ENCODE results near the gene GRIN2A. TPM values are rescaled to one million over a fixed set of nuclear protein-coding genes. Genes with fewer than 3 reads are reported as not detected.

GRIN2A gene
- polyA plus RNA-seq, 4 donors: 0.13 to 0.27 (median 0.19) TPM; not detected in 1

- Histone ChIP-seq H3K4me1 (ENCODE audit: control insufficient read depth in 3 of 3, insufficient read depth in 2 of 3, low read depth in 1 of 3, low read length in 2 of 3) (no peaks in the 10 kb centered on the region), H3K36me3 (ENCODE audit: control insufficient read depth in 3 of 3, insufficient read depth in 2 of 3, low read depth in 1 of 3, low read length in 3 of 3) (no peaks in the 10 kb centered on the region), H3K27me3 (ENCODE audit: control insufficient read depth in 3 of 3, insufficient read depth in 3 of 3, low read length in 3 of 3) (peaks cover 0 to 3% (median 0%) of the 10 kb centered on the region in 3 donors), H3K4me3 (ENCODE audit: low read depth in 1 of 3, low read length in 3 of 3) (no peak overlapping the region), H3K27ac (ENCODE audit: low read depth in 1 of 3, low read length in 2 of 3) (no peak overlapping the region), H3K9me3 (ENCODE audit: control insufficient read depth in 2 of 2, insufficient read depth in 1 of 2, low read depth in 1 of 2, low read length in 1 of 2) (no peaks in the 10 kb centered on the region)
- DNase-seq (no peak), FAIRE-seq (no peak)
- 32 to 64% (median 62%) methylated on average over 5 of the region's 5 CpGs for WGBS, 3 donors
Observed at GRCh38 chr16:10121897-10122425, 60.3 kb downstream of the GRIN2A start.

DNA sequence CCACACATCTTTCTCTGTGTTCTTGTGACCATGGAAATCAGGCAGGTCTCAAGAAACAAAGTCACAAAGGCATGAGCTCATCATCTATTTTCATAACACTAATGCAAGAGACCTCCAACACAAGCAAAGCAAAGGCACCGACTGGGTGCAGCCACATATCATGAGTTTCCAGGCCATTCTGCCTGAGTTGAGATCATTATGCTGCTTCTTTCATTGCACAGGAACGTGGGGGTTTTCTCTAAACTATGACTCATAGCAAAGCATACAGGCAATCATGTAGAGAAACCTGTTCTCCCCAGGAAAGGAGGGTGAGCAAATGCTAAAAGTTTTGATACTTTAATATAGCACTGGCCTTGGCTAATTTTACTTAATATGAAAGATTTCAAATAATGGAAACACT lies 60.7 kb downstream of the GRIN2A start:
- Histone ChIP-seq H3K4me3 (ENCODE audit: low read depth in 1 of 3, low read length in 3 of 3) (no peak overlapping the region), H3K9me3 (ENCODE audit: control insufficient read depth in 2 of 2, insufficient read depth in 1 of 2, low read depth in 1 of 2, low read length in 1 of 2) (no peaks in the 10 kb centered on the region), H3K27ac (ENCODE audit: low read depth in 1 of 3, low read length in 2 of 3) (no peak overlapping the region), H3K36me3 (ENCODE audit: control insufficient read depth in 3 of 3, insufficient read depth in 2 of 3, low read depth in 1 of 3, low read length in 3 of 3) (no peaks in the 10 kb centered on the region), H3K27me3 (ENCODE audit: control insufficient read depth in 3 of 3, insufficient read depth in 3 of 3, low read length in 3 of 3) (peaks cover 0 to 3% (median 2%) of the 10 kb centered on the region in 3 donors), H3K4me1 (ENCODE audit: control insufficient read depth in 3 of 3, insufficient read depth in 2 of 3, low read depth in 1 of 3, low read length in 2 of 3) (no peaks in the 10 kb centered on the region)
- no peak for FAIRE-seq
- WGBS, 3 donors: 12 to 30% (median 28%) methylated on average over 2 of the region's 2 CpGs
- DNase-seq: no peak

GRCh38 chr16:10120953-10121352 lies 61.3 kb downstream of the GRIN2A start:
- no peaks in the 10 kb centered on the region for H3K4me1 ChIP-seq (ENCODE audit: control insufficient read depth in 3 of 3, insufficient read depth in 2 of 3, low read depth in 1 of 3, low read length in 2 of 3)
- H3K27ac ChIP-seq (ENCODE audit: low read depth in 1 of 3, low read length in 2 of 3): no peak overlapping the region
- no peaks in the 10 kb centered on the region for H3K36me3 ChIP-seq (ENCODE audit: control insufficient read depth in 3 of 3, insufficient read depth in 2 of 3, low read depth in 1 of 3, low read length in 3 of 3)
- 67 to 78% (median 70%) methylated on average over 4 of the region's 4 CpGs for WGBS, 3 donors
- peaks cover 0 to 3% (median 2%) of the 10 kb centered on the region in 3 donors for H3K27me3 ChIP-seq (ENCODE audit: control insufficient read depth in 3 of 3, insufficient read depth in 3 of 3, low read length in 3 of 3)
- DNase-seq: no peak
- no peak for FAIRE-seq
- H3K9me3 ChIP-seq (ENCODE audit: control insufficient read depth in 2 of 2, insufficient read depth in 1 of 2, low read depth in 1 of 2, low read length in 1 of 2): no peaks in the 10 kb centered on the region
- H3K4me3 ChIP-seq (ENCODE audit: low read depth in 1 of 3, low read length in 3 of 3): no peak overlapping the region

DNA sequence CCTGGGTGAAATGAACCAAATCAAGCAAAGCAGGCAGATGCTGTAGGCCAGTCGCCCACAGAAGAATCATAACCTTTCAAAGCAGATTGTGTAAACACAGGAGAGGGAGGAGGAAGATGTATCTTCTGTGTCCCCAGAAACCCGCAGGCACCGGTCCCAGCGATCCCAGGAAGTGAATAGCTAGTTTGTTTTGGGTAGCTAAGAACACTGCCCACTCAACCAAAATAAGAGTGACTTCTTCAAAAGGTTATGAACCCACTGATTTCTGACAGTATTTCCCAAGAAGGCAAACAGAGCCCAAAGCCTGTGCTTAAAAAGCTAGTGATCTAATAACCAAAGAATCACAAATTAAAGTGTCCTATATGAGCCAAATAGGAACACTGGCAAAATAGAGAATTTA lies 67.8 kb downstream of the GRIN2A start:
- H3K9me3 ChIP-seq (ENCODE audit: control insufficient read depth in 2 of 2, insufficient read depth in 1 of 2, low read depth in 1 of 2, low read length in 1 of 2): no peaks in the 10 kb centered on the region
- peaks cover 0 to 2% (median 0%) of the 10 kb centered on the region in 3 donors for H3K27me3 ChIP-seq (ENCODE audit: control insufficient read depth in 3 of 3, insufficient read depth in 3 of 3, low read length in 3 of 3)
- no peak for FAIRE-seq
- H3K4me1 ChIP-seq (ENCODE audit: control insufficient read depth in 3 of 3, insufficient read depth in 2 of 3, low read depth in 1 of 3, low read length in 2 of 3): no peaks in the 10 kb centered on the region
- DNase-seq: no peak
- 49 to 63% (median 55%) methylated on average over 4 of the region's 4 CpGs for WGBS, 3 donors
- no peaks in the 10 kb centered on the region for H3K36me3 ChIP-seq (ENCODE audit: control insufficient read depth in 3 of 3, insufficient read depth in 2 of 3, low read depth in 1 of 3, low read length in 3 of 3)
- H3K27ac ChIP-seq (ENCODE audit: low read depth in 1 of 3, low read length in 2 of 3): no peak overlapping the region
- no peak overlapping the region for H3K4me3 ChIP-seq (ENCODE audit: low read depth in 1 of 3, low read length in 3 of 3)

DNA sequence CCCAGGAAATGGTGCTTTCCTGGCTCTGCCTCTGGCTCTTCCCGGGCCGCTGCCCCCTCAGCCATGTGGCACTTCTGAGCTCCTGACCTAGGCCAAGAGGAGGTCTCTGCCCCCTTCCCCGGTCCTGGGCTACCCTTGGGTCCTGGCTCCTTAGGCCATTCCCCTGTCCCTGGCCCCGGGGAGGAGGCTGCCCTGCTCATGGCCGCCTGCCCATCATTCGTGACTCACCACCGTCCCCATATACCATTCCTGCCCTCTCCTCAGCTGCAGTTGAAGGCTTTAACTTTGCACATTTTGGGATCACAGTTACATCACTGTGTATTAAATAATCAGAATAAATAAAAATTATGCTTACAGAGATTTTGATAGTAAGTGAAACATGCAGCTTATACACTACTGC lies 69.0 kb downstream of the GRIN2A start:
- no peaks in the 10 kb centered on the region for H3K9me3 ChIP-seq (ENCODE audit: control insufficient read depth in 2 of 2, insufficient read depth in 1 of 2, low read depth in 1 of 2, low read length in 1 of 2)
- H3K27me3 ChIP-seq (ENCODE audit: control insufficient read depth in 3 of 3, insufficient read depth in 3 of 3, low read length in 3 of 3): peaks cover 0 to 2% (median 0%) of the 10 kb centered on the region in 3 donors
- H3K27ac ChIP-seq (ENCODE audit: low read depth in 1 of 3, low read length in 2 of 3): no peak overlapping the region
- no peaks in the 10 kb centered on the region for H3K36me3 ChIP-seq (ENCODE audit: control insufficient read depth in 3 of 3, insufficient read depth in 2 of 3, low read depth in 1 of 3, low read length in 3 of 3)
- DNase-seq (no peak), FAIRE-seq (no peak)
- H3K4me1 ChIP-seq (ENCODE audit: control insufficient read depth in 3 of 3, insufficient read depth in 2 of 3, low read depth in 1 of 3, low read length in 2 of 3): no peaks in the 10 kb centered on the region
- H3K4me3 ChIP-seq (ENCODE audit: low read depth in 1 of 3, low read length in 3 of 3): no peak overlapping the region
- 63 to 76% (median 72%) methylated on average over 7 of the region's 7 CpGs for WGBS, 3 donors

GRCh38 chr16:10112021-10112420 lies 70.2 kb downstream of the GRIN2A start:
- H3K4me1 ChIP-seq (ENCODE audit: control insufficient read depth in 3 of 3, insufficient read depth in 2 of 3, low read depth in 1 of 3, low read length in 2 of 3): no peaks in the 10 kb centered on the region
- no peak overlapping the region for H3K4me3 ChIP-seq (ENCODE audit: low read depth in 1 of 3, low read length in 3 of 3)
- DNase-seq (no peak), FAIRE-seq (no peak)
- H3K9me3 ChIP-seq (ENCODE audit: control insufficient read depth in 2 of 2, insufficient read depth in 1 of 2, low read depth in 1 of 2, low read length in 1 of 2): no peaks in the 10 kb centered on the region
- peaks cover 0 to 2% (median 0%) of the 10 kb centered on the region in 3 donors for H3K27me3 ChIP-seq (ENCODE audit: control insufficient read depth in 3 of 3, insufficient read depth in 3 of 3, low read length in 3 of 3)
- WGBS, 3 donors: 87 to 91% (median 88%) methylated on average over 5 of the region's 5 CpGs
- no peaks in the 10 kb centered on the region for H3K36me3 ChIP-seq (ENCODE audit: control insufficient read depth in 3 of 3, insufficient read depth in 2 of 3, low read depth in 1 of 3, low read length in 3 of 3)
- no peak overlapping the region for H3K27ac ChIP-seq (ENCODE audit: low read depth in 1 of 3, low read length in 2 of 3)

GRCh38 chr16:10111156-10111761 lies 71.0 kb downstream of the GRIN2A start:
- Histone ChIP-seq H3K4me3 (ENCODE audit: low read depth in 1 of 3, low read length in 3 of 3) (no peak overlapping the region), H3K9me3 (ENCODE audit: control insufficient read depth in 2 of 2, insufficient read depth in 1 of 2, low read depth in 1 of 2, low read length in 1 of 2) (no peaks in the 10 kb centered on the region), H3K4me1 (ENCODE audit: control insufficient read depth in 3 of 3, insufficient read depth in 2 of 3, low read depth in 1 of 3, low read length in 2 of 3) (no peaks in the 10 kb centered on the region), H3K36me3 (ENCODE audit: control insufficient read depth in 3 of 3, insufficient read depth in 2 of 3, low read depth in 1 of 3, low read length in 3 of 3) (no peaks in the 10 kb centered on the region), H3K27ac (ENCODE audit: low read depth in 1 of 3, low read length in 2 of 3) (no peak overlapping the region), H3K27me3 (ENCODE audit: control insufficient read depth in 3 of 3, insufficient read depth in 3 of 3, low read length in 3 of 3) (no peaks in the 10 kb centered on the region)
- WGBS, 3 donors: 82 to 92% (median 91%) methylated on average over 26 of the region's 26 CpGs
- no peak for FAIRE-seq
- no peak for DNase-seq

DNA sequence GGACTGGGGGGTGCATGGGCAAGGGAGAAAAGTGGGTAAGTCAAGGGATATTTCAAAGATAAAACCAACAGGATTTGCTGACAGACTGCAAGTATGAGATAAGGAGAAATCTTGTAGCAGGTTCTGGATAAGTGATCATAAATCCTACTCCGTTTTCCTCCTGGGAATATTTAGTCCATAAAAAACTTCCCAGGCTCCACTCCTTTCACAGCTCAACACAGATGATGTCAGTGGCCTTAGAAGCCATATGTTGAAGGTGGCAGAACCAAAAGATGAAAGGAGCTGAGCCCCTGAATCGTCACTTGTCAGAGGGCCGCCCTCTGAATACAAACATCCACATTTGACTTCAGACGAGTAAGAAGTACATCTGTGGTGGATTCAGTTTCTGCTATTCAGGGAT lies 71.7 kb downstream of the GRIN2A start:
- H3K27me3 ChIP-seq (ENCODE audit: control insufficient read depth in 3 of 3, insufficient read depth in 3 of 3, low read length in 3 of 3): no peaks in the 10 kb centered on the region
- no peak overlapping the region for H3K4me3 ChIP-seq (ENCODE audit: low read depth in 1 of 3, low read length in 3 of 3)
- H3K36me3 ChIP-seq (ENCODE audit: control insufficient read depth in 3 of 3, insufficient read depth in 2 of 3, low read depth in 1 of 3, low read length in 3 of 3): no peaks in the 10 kb centered on the region
- FAIRE-seq: no peak
- 52 to 58% (median 54%) methylated on average over 4 of the region's 4 CpGs for WGBS, 3 donors
- no peaks in the 10 kb centered on the region for H3K9me3 ChIP-seq (ENCODE audit: control insufficient read depth in 2 of 2, insufficient read depth in 1 of 2, low read depth in 1 of 2, low read length in 1 of 2)
- H3K4me1 ChIP-seq (ENCODE audit: control insufficient read depth in 3 of 3, insufficient read depth in 2 of 3, low read depth in 1 of 3, low read length in 2 of 3): no peaks in the 10 kb centered on the region
- DNase-seq: no peak
- no peak overlapping the region for H3K27ac ChIP-seq (ENCODE audit: low read depth in 1 of 3, low read length in 2 of 3)

GRCh38 chr16:10107081-10107480 lies 75.1 kb downstream of the GRIN2A start:
- no peaks in the 10 kb centered on the region for H3K27me3 ChIP-seq (ENCODE audit: control insufficient read depth in 3 of 3, insufficient read depth in 3 of 3, low read length in 3 of 3)
- 87 to 100% (median 95%) methylated on average over 1 of the region's 1 CpG for WGBS, 3 donors
- H3K9me3 ChIP-seq (ENCODE audit: control insufficient read depth in 2 of 2, insufficient read depth in 1 of 2, low read depth in 1 of 2, low read length in 1 of 2): no peaks in the 10 kb centered on the region
- H3K4me1 ChIP-seq (ENCODE audit: control insufficient read depth in 3 of 3, insufficient read depth in 2 of 3, low read depth in 1 of 3, low read length in 2 of 3): no peaks in the 10 kb centered on the region
- H3K27ac ChIP-seq (ENCODE audit: low read depth in 1 of 3, low read length in 2 of 3): no peak overlapping the region
- no peaks in the 10 kb centered on the region for H3K36me3 ChIP-seq (ENCODE audit: control insufficient read depth in 3 of 3, insufficient read depth in 2 of 3, low read depth in 1 of 3, low read length in 3 of 3)
- FAIRE-seq: no peak
- no peak overlapping the region for H3K4me3 ChIP-seq (ENCODE audit: low read depth in 1 of 3, low read length in 3 of 3)
- no peak for DNase-seq
